OCI-LY1 (cell line): Measurements from ENCODE around the gene GPSM1.

Experiments
- EZH2 ChIP-seq: fragments of 200-600 bp; sonication (generic), shearing (Covaris generic); IDR thresholded peaks from 2 replicates; pipeline ENCODE4 v1.8.0; 2017; ENCODE audit warnings: borderline replicate concordance, mixed run types, mild to moderate bottlenecking, antibody characterized with exemption, low read length, moderate library complexity, mixed read lengths
- TF ChIP-seq, protein P1 (sequence below): fragments of 200-600 bp; sonication (generic), shearing (Covaris generic); IDR thresholded peaks from 2 replicates; pipeline ENCODE4 v1.5.1; 2017; ENCODE audit warnings: mild to moderate bottlenecking, antibody characterized with exemption, low read length, moderate library complexity, mixed read lengths

DNA sequence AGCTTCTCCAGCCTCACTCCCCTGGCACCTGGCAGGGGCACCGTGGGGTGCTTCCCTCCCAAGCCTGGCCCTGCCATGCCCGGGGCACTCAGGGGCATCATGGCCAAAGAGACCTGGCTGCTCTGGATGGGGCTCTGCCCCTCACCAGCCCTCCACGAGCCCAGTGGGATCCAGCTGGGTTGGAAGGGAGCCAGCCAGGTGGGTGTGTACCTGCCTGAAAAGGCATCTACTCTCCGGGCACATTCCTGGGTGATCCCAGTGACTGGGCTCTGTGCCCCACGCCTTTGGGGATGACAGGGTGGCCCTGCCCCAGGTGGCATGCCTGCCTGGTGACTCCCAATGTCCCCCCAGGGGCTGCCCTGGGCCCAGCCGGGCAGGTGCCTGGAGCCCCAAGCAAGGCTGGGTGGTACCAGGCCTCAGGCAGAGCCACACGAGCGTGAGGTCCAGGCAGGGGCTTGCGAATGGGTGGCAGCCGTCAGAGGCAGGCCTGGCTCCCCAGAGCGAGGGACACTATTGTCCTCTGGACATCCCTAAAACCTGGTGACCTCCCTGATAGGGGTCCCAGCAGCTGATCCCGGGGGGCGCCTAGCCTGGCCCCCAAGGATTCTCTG, 777 bp downstream of the GPSM1 start:
- TF ChIP-seq, protein P1, sequence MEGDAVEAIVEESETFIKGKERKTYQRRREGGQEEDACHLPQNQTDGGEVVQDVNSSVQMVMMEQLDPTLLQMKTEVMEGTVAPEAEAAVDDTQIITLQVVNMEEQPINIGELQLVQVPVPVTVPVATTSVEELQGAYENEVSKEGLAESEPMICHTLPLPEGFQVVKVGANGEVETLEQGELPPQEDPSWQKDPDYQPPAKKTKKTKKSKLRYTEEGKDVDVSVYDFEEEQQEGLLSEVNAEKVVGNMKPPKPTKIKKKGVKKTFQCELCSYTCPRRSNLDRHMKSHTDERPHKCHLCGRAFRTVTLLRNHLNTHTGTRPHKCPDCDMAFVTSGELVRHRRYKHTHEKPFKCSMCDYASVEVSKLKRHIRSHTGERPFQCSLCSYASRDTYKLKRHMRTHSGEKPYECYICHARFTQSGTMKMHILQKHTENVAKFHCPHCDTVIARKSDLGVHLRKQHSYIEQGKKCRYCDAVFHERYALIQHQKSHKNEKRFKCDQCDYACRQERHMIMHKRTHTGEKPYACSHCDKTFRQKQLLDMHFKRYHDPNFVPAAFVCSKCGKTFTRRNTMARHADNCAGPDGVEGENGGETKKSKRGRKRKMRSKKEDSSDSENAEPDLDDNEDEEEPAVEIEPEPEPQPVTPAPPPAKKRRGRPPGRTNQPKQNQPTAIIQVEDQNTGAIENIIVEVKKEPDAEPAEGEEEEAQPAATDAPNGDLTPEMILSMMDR, result no peak
- no peak for TF ChIP-seq EZH2
